Measurements from ENCODE around the gene PSMG4. TPM values are rescaled to one million over a fixed set of nuclear protein-coding genes. Genes with fewer than 3 reads are reported as not detected.
A peak's percentile ranks its signal among the peaks of the same experiment; 100 is the strongest.

Gene PSMG4
- total RNA-seq, 1 donor from 2014 or later = 30.5 TPM

DNA sequence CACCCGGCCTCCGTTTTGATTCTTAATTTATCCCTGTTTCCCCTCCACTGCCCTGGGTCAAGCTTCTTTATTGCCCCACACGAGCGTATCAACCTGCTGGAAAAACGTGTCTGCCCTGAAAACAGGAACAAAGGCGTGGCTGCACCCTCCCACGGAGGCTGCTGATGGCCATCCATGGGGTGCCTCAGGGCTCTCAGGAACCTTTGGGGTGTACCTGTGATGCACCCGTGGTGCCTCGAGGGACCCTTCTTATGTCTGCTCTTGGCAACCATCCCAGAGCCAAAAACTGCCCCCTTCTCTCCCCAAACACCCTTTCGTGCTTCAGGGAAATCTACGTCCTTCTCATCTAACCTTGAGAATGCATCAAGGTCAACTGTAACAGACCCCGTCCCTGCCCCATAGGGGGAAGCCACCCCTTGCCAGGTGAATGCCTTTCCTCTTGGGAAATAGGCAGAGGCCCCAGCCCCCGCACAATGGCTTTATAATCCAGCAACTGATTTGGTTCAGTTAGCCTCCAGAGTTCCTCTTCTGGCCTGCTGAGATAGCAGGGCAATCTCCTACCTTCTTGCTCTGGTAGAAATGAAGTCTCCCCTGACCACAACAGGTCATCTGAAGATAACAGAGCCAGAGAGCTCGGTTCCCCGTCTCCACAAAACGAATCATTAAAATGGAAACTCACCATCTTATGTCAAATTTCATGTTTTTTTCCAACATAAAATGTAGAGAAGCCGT lies 29.4 kb downstream of the PSMG4 start:
- DNase-seq (ENCODE audit: extremely low read depth, low read depth, low spot score) = no peak

DNA sequence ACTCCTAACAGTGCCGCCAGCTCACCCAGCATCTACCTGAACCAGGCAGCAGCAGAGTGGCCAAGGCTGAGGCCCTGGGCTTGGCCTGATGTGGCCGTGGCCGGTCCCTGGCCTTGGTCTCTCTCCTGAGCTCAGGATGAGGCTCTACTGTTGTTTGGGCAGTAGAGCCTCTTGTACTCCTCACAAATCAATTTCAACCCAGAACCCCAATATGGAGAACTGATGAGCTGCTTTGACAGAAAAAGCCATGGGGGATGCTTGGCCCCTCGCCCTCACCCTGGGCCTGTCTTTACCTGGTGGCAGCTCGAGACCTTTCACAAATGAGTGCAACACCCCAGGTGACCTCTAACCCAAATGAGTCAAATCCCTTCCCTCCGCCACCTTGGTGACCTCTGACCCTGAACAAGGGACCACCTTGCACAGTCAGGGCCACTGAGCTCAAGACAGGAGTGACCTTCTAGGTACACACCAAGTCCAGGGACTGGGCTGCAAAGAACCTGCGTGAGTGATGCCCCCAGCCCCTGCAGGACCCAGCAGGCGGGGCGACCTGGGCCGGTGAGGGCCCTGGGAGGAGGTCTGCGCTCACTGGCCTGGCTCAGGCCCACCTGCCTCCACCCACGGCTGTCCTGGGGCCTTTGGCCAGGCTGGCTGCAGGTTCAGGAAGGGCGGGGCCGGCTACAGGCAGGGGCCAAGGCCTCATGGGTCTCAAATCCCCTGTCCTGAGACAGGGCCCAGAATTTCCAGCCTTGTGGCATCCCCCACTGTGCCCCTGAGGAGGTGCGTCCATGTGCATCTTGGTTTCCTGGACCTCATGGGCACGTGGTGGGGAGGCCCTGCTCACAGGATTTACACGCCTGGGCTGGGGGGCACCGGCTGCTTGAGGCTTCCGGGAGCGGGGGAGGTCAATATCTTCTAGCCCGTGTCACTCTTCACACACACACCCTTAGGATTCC lies 30.2 kb downstream of the PSMG4 start:
- no peak for DNase-seq (ENCODE audit: extremely low read depth, low read depth, low spot score)

DNA sequence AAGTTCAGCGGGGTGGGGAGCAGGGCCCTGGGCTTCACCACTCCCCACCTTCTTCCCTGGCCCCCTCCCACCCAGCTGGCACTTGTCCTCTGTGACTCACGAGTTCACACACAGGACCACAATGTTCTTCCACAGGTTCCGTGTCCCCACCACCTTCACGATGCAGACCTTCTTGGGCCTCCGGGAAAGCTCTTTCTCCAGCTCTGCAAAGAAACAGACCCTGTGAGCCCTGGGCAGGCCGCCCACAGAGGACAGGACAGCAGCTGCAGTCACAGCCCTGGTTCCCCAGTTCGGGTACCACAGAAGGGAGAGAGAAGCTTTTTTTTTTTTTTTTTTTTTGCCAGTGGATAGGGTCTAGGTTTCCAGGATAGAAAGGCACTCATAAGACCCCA lies 30.9 kb downstream of the PSMG4 start:
- no peak for DNase-seq (ENCODE audit: extremely low read depth, low read depth, low spot score)

DNA sequence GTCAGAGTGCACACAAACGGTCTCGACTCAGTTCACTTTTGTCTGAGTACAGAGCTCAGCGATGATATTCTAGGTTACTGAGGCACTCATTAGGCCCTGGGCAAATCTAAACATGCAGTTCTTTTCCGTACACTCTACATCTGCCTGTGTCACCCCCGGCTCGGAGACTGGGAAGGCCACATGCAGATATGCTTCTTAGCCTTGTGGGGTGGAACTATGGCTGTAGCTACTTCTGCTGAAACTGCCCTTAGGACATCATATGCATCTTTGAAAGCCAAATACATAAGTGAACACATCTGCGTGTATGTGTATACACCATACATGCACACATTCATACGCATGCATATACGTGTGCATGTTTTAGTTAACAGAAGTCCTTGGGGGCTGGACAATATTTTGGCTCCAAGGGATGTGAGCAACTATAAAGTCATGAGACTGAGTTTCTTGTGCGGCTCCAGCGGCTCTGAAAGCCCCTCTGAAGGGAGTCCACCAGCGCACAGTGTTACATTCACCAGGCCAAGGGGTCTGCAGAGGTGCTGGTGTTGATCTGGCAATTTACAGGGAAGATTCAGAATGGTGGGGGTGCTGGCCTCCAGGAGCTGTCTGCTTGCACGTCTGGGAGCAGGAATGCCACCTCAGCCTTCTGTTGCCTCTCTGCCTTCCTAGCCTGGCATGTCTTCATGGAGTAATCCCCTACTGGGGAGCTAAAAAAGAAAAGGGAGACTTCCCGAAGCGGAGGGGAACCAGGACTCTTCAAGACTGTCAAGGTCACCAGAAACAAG lies 31.6 kb downstream of the PSMG4 start:
- no peak for DNase-seq (ENCODE audit: extremely low read depth, low read depth, low spot score)

DNA sequence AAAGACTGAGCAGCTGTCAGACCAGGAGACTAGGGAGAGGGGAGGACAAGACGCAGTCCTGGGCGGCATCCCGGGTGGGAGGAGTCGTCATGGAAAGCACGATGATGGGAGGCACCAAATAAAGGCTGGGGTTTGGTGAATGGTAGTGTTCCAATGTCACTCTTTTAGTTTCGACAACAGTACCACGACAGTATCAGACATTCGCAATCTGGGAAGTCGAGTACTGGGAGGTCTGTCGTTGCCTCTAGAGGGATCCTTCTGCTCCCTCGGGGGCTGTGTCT lies 32.1 kb downstream of the PSMG4 start:
- DNase-seq (ENCODE audit: extremely low read depth, low read depth, low spot score) = no peak

DNA sequence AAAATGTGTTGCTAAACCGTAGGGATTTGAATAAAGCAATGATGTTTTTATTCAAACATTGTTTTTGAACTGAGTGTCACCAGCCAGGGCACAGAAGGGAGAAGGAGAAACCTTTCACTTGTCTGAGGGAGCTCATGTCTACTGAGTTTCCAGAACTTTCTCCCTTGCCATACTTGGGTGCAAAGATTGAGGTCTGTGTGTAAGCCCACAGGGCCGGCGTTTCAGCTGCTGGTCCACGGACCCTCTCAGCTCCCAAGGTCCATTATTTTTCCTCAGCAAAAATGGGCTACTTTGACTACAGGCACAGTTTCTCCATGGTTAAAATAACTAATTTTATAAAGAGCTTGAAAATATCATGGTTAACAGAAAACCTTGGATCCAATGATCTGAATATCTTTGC lies 32.6 kb downstream of the PSMG4 start:
- DNase-seq (ENCODE audit: extremely low read depth, low read depth, low spot score) = no peak

DNA sequence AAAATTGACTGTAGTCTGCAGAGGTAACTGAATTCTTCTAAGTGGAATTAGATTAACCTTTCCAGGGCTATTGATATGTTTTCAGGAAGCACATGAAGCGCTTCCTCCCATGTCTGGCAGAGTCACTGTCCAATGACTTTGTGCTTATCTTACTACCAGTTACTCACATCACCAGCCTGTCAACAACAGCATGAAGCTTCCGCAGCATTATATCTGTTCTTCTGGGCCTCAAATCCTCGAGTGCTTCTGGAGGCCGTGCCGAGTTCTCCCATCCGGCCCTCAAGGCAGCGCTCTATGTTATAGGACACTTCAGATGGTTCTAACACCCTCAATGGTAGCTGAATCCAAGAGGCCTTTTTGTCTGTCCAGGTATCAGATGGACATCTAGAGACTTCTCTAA lies 33.2 kb downstream of the PSMG4 start:
- DNase-seq (ENCODE audit: extremely low read depth, low read depth, low spot score) = peak; percentile 51

DNA sequence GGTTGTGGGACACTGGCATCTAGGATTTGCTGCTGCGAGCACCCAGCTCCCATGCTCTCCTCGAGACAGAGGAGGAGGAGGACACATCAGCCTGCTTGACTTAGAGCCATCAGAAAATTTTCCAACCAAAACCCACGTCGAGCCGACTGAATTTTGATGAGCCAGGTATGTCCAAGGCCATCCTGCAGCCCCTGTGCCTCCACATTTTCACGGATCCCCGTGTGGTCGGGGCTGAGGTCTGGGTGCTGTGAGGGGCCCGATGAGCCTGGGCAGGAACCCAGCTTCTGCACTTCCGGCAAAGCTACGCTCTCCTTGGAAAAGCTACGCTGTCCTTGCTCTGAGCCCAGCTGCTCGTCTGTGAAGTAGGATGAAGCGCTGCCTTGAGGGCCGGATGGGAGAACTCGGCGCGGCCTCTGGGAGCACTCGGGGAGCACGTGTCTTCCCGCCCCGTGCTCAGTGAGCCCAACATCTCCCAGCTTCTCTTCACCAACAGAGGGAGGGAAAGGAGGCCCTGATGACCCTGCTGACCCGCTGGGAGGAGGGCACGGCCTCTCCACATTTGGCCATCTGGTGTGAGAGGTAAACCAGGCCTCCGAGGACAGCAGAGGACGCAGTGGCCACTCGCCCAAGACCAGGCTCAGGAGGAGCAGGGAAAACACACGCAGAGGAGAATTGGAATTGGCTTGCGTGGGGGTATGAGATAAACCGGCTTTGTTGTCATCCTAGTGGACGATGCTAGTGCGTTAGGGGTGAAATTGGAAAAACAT lies 33.9 kb downstream of the PSMG4 start:
- no peak for DNase-seq (ENCODE audit: extremely low read depth, low read depth, low spot score)

DNA sequence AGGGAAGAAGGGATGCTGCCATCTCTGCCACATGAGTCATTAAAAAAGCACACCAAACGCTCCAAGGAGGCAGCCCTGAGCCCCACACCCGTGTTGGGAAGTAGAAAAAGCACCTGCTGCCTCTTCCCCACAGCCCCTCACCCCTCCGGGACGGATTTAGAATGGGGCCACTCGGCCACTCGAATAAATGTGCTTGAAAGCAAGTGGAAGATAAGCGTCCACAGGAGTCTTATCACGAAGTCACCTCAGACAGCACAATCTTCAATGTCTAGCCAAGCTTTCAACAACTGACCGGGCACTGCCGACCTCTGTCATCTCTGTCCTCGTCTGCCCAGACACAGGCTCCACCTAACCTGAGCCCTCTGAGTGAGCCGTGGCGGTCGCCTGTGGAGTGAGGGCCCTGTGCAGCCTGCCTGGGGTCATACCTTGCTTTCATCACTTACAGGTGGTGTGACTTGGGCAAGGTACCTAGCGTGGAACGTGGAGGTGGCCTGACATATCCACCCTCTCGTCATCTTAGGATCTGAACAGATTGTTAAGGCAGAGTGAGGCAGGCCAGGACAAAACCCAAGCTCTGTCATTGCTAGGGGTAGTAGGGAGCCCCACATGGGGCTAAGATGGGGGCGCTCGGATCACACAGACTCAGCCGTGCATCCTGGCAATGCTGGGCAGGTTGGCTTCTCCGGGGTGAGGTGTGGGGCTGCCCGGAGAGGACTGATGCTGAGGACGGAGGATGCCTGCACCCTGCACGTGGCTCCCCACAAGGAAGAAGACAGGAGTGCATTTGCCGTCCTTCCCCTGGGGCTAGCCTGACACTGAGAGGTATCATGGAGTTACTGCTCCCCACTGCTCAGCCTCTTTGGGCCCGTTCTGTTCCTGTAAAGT lies 34.8 kb downstream of the PSMG4 start:
- no peak for DNase-seq (ENCODE audit: extremely low read depth, low read depth, low spot score)

DNA sequence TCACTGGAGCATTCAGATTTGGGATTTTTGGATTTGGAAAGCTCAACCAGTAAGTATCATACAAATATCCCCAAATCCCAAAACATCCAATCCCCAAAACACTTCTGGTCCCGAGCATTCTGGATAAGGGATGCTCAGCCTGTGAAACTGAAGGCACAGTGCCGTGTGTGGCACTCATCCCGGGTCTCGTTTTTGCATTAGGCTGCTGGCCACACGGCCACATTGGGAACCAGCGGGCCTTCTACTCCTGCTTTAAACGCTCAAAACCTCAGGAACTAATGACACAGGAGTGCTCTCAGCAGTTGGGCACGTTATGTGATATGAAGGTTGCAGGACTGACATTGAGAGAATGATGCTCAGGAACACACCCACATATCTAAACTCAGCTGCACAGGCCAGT lies 35.6 kb downstream of the PSMG4 start:
- no peak for DNase-seq (ENCODE audit: extremely low read depth, low read depth, low spot score)

DNA sequence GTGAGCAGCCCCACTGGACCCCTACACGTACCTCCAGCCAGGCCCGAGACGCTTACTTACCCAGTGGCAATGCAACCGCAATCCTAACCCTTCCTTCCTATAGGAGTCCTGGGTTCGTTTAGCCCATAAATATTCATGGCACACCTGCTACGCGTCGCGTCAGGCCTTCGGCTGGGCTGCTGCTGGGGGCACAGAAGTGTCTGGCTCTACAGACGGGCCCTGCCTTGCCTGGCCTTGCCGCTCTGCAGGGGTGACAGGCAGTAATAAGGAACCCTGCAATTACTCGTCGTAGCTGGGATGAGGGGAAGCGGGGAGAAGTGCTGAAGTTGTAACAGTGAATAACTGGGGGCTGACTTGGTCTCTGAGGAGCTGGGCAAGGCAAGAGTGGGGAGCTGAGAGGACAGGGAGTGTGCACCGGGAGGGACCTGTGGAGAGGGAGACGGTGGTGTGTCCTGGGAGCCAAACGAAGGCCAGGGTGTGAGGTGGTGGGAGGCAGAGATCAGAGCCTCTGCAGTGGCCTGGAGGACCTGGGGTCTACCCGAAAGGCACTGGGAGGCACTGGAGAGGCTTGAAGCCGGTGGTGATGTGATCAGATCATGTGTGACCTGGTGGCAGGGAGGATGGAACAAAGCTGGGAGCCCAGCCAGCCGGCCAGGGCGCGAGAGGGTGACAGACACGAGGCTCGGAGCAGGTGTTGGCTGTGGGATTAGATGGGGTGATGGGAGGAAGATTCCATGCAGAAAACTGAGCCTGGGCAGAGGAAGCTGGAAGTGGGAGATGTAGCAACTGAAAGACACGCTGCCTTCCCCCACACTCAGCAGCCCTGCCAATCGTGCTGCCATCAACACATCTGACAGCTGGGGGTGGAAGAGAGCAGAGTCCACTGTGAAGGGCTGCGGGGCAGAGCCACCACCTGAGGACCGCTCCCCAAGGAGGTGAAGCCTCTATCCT lies 36.4 kb downstream of the PSMG4 start:
- DNase-seq (ENCODE audit: extremely low read depth, low read depth, low spot score) = no peak

DNA sequence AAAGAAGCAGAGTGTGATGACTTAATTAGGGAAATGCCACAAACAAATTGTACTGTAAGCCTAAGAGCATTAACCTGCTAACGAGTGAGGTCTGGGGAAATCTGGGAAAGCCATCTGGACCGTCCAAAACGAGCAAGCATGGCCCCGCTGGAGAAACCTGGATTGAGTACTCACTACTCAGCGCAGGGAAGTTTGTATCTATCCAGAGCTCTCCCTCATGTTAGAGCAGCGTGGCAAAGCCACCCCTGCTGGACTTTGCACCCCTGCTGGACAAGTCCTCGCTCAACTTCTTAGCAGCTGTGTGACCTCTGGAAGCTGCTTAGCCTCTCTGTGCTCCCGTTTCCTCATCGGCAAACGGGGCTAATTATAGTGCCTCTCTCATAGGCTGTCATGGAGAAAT lies 37.3 kb downstream of the PSMG4 start:
- DNase-seq (ENCODE audit: extremely low read depth, low read depth, low spot score) = no peak

DNA sequence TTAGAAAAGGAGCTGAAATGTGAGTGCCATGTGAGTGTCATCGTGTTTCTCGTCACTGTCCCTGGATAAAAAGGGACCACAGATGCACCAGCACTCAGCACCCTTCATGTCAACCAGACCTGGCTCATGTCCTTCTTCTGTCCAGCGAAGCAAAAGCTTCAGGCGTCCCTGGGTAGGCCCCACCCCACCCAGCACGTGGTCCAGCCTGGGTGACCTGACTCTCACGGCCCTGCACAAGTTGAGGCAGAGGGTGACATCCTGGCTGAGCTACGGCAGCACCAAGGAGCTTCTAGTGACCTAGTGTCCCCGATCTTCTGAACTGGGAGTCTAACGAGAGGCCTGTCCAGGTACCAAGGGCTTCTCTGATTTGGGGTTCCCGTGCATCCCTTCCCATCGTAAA lies 37.8 kb downstream of the PSMG4 start:
- DNase-seq (ENCODE audit: extremely low read depth, low read depth, low spot score) = no peak

DNA sequence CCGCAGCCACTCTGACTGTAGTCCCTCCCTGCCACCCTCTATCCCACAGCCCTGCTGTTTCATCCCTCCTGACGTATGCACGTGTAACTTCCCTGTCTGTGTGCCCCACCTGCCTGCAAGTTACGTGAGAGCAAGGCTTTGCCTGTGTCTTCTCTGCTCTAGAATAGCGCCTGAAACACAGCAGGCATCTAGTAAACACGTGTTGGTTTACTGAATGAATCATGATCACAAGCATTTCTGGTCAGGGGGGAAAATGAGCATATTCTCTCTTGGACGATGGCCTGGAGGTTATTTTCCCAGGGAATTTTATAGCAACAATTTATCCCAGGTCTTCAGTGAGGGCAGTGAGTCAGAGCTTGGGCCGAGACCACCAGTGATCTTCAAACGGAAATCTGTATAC lies 38.3 kb downstream of the PSMG4 start:
- no peak for DNase-seq (ENCODE audit: extremely low read depth, low read depth, low spot score)

DNA sequence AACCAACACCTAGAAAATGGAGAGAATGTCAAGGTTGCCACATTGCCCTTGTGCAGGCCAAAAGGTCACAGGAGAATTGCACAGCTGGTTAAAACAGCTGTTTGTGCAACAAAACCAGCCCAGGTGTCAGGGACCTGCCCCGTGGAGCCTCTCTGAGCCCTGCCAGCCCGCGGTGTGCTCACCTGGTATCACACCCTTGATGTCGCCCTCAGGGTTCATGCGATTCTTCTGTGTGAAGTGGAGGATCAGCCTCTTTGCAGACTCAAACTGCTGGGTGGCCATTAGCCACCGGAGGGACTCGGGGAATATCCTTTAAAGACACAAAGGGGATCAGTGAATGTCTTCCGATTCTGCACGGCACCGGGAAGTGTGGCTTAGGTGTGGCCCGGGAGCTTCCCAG lies 39.2 kb downstream of the PSMG4 start:
- DNase-seq (ENCODE audit: extremely low read depth, low read depth, low spot score) = no peak

DNA sequence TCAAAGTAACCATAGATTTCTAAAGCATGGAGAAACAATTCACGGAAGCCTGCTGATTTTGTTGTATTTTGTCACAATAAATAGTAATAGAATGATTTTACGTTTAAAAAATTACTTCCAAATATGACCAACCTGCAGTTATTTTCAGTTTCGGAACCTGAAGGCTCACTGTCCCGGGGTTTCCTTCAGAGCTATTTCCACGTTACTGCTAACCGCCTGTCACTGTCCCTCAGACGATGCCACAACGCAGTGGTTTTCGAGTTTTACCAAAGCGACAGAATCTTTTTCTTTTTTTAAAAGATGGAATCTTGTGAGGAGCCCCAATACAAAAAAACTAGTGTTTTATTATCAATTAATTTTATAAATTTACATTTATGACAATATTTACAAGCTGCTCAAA lies 40.5 kb downstream of the PSMG4 start:
- no peak for DNase-seq (ENCODE audit: extremely low read depth, low read depth, low spot score)

DNA sequence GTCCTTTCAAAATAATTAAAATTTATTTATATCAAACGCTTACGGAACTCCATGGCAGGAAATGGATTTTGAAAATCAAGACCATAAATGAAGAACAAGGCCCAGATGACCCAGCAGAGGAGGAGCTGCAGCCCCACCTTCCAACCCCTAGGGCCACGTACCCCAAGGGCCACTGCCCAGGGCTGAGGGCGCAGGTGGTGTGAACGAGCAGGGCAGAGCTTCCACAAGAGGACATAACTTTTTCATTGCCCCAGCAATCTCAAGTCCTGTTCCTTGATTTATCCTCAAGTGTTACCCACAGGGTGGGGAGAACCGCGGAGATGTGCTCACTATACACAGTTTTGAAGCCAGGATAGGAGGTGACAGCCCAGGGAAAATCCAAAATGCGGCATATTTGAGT lies 42.8 kb downstream of the PSMG4 start:
- no peak for DNase-seq (ENCODE audit: extremely low read depth, low read depth, low spot score)

DNA sequence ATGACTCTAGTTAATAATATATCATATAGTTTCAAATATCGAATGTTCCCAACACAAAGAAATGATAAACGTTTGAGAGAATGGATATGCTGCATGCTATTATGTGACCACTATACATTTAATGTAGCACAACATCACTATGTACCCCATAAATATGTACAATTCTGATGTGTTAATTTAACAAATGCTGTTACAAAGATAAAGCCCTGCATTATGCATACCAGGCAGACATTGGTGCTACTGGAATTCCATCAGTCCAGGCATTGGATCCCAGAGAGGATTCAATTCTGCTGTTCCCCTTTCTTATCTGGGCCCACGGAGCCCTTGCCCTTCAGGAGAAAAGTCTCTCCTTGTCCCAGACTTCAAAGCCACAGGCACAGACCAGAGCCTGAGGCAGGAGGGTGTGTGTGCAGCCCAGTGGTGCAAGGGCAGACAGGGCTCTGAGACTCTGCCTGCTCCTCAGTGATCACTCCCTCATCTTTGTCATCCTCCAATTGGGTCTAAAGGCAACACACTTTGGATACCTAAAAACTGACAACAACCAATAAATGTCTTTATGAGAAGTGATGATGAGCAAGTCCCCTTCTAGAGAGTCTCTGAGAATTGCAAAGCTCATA lies 45.2 kb downstream of the PSMG4 start:
- no peak for DNase-seq (ENCODE audit: extremely low read depth, low read depth, low spot score)
